ENCODE results near the gene FLNC.

Gene FLNC

DNA sequence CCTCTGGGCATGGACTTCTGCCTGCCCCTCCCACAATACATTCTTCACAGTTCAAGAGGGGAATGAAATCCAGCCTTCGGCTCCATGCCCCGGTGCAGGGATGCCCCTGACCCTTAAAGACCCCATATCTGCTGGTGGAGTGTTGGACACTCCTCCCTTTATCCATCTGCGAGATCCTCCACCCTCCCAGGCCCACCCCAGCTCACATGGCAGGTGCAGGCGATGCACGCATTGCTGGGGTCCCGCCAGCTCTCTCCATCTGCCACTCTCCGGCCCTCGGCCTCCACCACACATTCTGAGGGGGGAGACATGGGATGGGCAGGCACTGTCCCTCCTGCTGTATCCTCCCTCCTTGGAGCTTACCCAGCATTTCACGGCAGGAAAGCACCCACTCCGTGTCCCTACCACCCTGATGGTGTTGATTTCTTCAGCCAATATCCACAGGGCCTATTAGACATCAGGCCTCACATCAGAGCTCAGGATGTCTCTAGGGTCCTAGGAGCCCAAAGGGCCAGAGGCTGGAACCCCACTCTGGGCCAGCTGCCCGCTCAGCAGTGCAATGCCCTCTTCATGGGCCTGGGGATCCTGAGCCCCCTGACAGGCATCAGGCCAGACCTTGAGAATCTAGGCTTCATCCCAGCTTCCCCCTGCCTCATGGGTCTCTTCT is 50.7 kb downstream of the FLNC start:
- ATAC-seq, result no peak

- ATAC-seq, result no peak
Measured at GRCh38 chr7:128881458-128882125, 51.4 kb downstream of the FLNC start.

- no peak for ATAC-seq
Measured at GRCh38 chr7:128882134-128882533, 51.9 kb downstream of the FLNC start.

- ATAC-seq, result peak; percentile 77 to 81
Measured at GRCh38 chr7:128883622-128884448, 53.6 kb downstream of the FLNC start.

DNA sequence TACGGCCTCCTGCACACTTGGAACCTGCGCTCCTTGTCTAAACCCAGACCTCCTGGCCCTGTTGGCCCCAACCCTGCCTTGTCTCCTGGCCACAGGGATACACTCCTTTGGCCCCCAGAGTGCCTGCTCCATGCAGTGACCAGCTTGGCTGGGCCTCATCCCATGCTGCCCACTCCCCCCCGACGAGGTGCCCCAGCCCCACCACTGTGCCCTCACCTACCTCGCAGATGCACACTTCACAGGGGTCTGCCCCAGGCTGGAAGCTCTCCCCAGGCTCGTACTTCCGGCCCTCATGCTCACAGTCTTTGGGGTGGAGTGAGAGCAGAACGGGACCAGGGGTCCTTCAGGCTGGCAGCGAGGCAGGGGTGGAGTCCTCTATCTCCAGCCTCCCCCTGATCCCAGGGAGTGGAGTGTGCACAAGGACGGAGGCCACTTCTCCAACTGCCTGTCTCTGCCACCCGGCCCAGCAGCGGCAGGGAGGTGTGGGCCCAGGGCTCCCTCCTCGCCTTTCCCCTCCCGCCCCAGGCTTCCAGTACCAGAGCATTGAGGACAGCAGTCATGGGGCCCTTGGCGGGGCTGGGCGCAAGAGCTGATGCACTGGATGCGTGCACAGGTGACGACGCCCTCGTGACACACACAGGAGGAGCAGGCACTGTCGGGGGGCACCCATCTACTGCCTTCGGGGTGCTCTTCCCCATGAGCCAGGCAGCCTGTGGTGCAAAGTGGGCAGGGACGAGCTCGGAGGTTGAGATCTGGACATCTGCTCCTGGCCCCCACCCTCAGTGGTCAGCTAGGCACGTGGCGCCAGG is 54.6 kb downstream of the FLNC start:
- ATAC-seq, result no peak

GRCh38 chr7:128885370-128886187 is 55.4 kb downstream of the FLNC start:
- no peak for ATAC-seq

- ATAC-seq, result no peak
Measured at GRCh38 chr7:128886391-128887168, 56.4 kb downstream of the FLNC start.

GRCh38 chr7:128887169-128888038 is 57.2 kb downstream of the FLNC start:
- ATAC-seq, result no peak

GRCh38 chr7:128888039-128888755 is 58.0 kb downstream of the FLNC start:
- no peak for ATAC-seq

- ATAC-seq, result no peak
Measured at GRCh38 chr7:128888756-128889095, 58.5 kb downstream of the FLNC start.

DNA sequence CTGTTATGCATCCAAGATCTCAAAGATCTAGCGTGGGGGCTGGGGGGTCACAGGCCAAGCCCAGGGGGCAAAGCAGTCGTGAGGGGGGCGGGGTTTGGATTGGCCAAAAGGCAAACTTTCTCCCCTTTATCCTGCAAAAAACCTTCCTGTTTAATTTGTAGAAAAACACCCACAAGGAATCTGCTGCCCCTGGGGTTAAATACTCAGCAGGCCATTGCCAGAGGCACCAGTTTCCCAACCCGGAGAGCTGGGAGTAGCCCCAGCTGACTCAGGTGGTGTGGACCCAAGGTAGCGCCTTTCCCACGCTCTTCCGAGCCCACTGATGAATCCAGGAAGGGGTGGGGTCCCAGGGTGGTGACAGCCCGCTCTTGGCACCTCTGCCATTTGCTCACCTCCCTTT is 58.9 kb downstream of the FLNC start:
- no peak for ATAC-seq

GRCh38 chr7:128890306-128891109 is 60.3 kb downstream of the FLNC start:
- ATAC-seq, result no peak

- ATAC-seq, result peak; percentile 32 to 41
Measured at GRCh38 chr7:128891110-128891941, 61.1 kb downstream of the FLNC start.

GRCh38 chr7:128891942-128892269 is 61.7 kb downstream of the FLNC start:
- no peak for ATAC-seq

DNA sequence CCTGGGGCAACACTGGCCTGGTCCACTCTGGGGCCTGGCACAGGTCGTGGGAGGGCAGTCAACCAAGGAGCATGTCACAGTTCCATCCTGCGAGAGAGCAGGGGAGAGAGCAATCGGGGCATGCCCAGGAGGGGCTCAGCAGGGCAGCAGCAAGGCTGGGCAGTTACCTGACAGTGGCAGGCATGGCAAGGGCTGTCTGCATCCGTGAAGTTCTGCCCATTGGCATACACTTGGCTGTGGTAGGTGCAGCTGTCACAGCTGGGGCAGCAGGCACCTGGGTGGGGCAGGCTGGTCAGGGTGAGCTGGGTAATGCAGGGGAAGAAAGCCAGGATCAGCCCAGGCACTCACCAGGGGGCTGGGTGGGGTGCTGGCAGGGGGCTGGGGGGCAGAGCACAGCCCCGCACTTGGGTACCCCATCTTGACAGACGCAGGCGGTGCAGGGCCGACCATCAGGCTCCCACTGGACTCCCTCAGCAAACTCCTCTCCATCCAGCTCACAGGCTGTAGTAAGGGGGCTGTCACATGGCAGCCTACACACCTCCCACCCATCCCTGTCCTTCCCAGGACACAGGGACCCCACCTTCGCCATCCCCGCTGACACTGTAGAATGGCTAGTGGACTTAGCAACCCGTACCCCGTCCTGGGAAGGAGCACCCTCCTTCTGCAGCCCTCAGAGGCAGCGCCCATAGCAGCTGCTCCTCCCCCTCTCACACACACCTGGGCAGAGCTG is 62.5 kb downstream of the FLNC start:
- no peak for ATAC-seq

DNA sequence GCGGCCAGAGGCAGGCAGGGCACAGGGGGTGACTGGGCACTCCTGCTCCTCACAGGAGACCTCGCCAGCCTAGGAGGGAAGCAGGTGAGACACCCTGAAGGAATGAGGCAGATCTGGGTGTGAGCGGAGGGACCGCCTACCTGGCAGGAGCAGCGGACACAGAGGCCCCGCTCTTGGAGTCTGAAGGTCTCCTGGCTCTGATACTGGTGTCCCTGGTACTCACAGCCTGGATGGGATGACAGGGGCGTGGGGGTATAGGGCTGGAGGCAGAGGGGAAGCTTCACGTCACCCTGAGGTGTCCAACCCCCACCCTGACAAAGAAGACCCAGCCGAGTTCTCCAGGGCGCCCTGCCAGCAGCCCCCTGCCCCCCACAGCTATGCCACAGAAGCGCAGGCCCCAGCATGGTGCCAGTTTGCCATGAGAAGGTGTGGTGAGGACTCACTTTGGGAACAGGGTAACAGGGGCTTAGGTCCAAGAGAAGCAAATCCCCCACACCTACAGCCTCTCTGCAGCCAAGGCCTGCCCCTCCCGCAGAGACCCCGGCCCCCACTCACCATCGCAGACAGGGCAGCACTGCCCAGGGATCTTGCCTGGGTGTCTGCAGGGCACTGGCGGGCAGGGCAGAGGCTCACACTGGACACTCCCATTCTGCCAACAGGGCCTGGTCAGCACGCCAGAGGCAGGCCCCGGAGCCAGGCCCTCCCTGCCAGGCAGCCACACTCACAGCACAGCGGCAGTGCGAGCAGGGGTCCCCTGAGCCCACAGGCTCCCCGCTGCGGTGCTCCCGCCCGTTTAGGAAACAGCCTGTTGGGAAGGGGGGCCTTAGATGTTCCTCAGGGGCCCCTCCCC is 63.3 kb downstream of the FLNC start:
- ATAC-seq, result no peak

Measured in activated CD4-positive, CD25-positive, alpha-beta regulatory T cell treated with anti-CD3 and anti-CD28 coated beads, Interleukin-2, amount 50 U/mL, for 24 hours (primary cell).